SW480 (cell line): Measurements from ENCODE around the gene WFDC5.
"Not testable (repeated sequence)": the region's sequence is repeated elsewhere in the genome, so short reads cannot be mapped to it uniquely, and the experiment has no call there.

Experiments used
- DNase-seq: peaks from one replicate; pipeline ENCODE4 v3.0.0-alpha.2; 2016; ENCODE audit warnings: low spot score

The WFDC5 gene

GRCh38 chr20:45114465-45115385, at the start of gene WFDC5:
Gene WFDC5, minus strand, starts transcription at chr20:45115174. Its CDS starts 91 bp downstream, at chr20:45115083.
- DNase-seq: no peak

GRCh38 chr20:45163083-45163803, 48.3 kb upstream of the WFDC5 start:
- no peak for DNase-seq

- peak; percentile 33 for DNase-seq
Observed at GRCh38 chr20:45157962-45158361, 43.0 kb upstream of the WFDC5 start.

GRCh38 chr20:45156713-45157112, 41.7 kb upstream of the WFDC5 start:
- DNase-seq: no peak

- not testable (repeated sequence) for DNase-seq
Observed at GRCh38 chr20:45154794-45155193, 39.8 kb upstream of the WFDC5 start.

- no peak for DNase-seq
Observed at GRCh38 chr20:45154183-45154582, 39.2 kb upstream of the WFDC5 start.

GRCh38 chr20:45153752-45154151, 38.8 kb upstream of the WFDC5 start:
- DNase-seq: no peak

GRCh38 chr20:45153147-45153546, 38.2 kb upstream of the WFDC5 start:
- DNase-seq: no peak

GRCh38 chr20:45152405-45152804, 37.4 kb upstream of the WFDC5 start:
- DNase-seq: no peak

- no peak for DNase-seq
Observed at GRCh38 chr20:45149062-45149461, 34.1 kb upstream of the WFDC5 start.

GRCh38 chr20:45140836-45141235, 25.9 kb upstream of the WFDC5 start:
- no peak for DNase-seq

- DNase-seq: not testable (repeated sequence)
Observed at GRCh38 chr20:45139733-45140375, 24.9 kb upstream of the WFDC5 start.

- peak; percentile 45 for DNase-seq
Observed at GRCh38 chr20:45138561-45139300, 23.8 kb upstream of the WFDC5 start.

- DNase-seq: no peak
Observed at GRCh38 chr20:45136911-45137310, 21.9 kb upstream of the WFDC5 start.

- DNase-seq: peak; percentile 46
Observed at GRCh38 chr20:45128099-45128498, 13.1 kb upstream of the WFDC5 start.

GRCh38 chr20:45124365-45124764, 9.4 kb upstream of the WFDC5 start, which contains the start of gene WFDC12:
Gene WFDC12, minus strand, starts transcription at chr20:45124465. Its CDS starts 18 bp downstream, at chr20:45124447.
- no peak for DNase-seq

- DNase-seq: no peak
Observed at GRCh38 chr20:45121388-45121787, 6.4 kb upstream of the WFDC5 start.

- DNase-seq: no peak
Observed at GRCh38 chr20:45119556-45120266, 4.7 kb upstream of the WFDC5 start.

GRCh38 chr20:45118028-45118427, 3.1 kb upstream of the WFDC5 start:
- DNase-seq: peak; percentile 31

GRCh38 chr20:45117581-45117980, 2.6 kb upstream of the WFDC5 start:
- peak; percentile 55 for DNase-seq

- DNase-seq: no peak
Observed at GRCh38 chr20:45115829-45116228, 855 bp upstream of the WFDC5 start.
